Activated naive CD4-positive, alpha-beta T cell treated with anti-CD3 and anti-CD28 coated beads, Interleukin-2, amount 10 ng/mL, durations not matched to agents 7 days and 5 days (primary cell): ENCODE data around the gene ZNF479.
"Not testable (repeated sequence)": the region's sequence is repeated elsewhere in the genome, so short reads cannot be mapped to it uniquely, and the experiment has no call there.

Source experiments
- CTCF ChIA-PET: fragments of 350-600 bp; sonication (Branson Sonifier 250); formaldehyde crosslinking; loops from one replicate; lab custom pipeline; 2021; ENCODE audit warnings: antibody characterized with exemption; lab: Charles Lee
- DNase-seq: peaks from one replicate; pipeline ENCODE4 v3.0.0-alpha.2; 2020
- H3K27ac Mint-ChIP-seq: one replicate; pipeline ENCODE4 v1.8.0; 2021; ENCODE audit warnings: mild to moderate bottlenecking, moderate library complexity, mixed read lengths
- H3K27me3 Mint-ChIP-seq: one replicate; pipeline ENCODE4 v1.8.0; 2021; ENCODE audit warnings: mild to moderate bottlenecking, mixed read lengths
- H3K36me3 Mint-ChIP-seq: one replicate; pipeline ENCODE4 v1.8.0; 2021; ENCODE audit warnings: mixed read lengths
- H3K4me1 Mint-ChIP-seq: one replicate; pipeline ENCODE4 v1.8.0; 2021; ENCODE audit warnings: mixed read lengths
- H3K4me3 Mint-ChIP-seq: one replicate; pipeline ENCODE4 v1.8.0; 2021; ENCODE audit warnings: mild to moderate bottlenecking, moderate library complexity, mixed read lengths
- H3K9me3 Mint-ChIP-seq: one replicate; pipeline ENCODE4 v1.8.0; 2021; ENCODE audit warnings: mixed read lengths

ZNF479 gene

GRCh38 chr7:57132336-57132735, at the start of gene ZNF479:
Gene ZNF479 (minus strand): TSS chr7:57132436. CDS start chr7:57132324, 112 bp downstream.
- peaks cover 45% of the 10 kb centered on the region for H3K9me3 Mint-ChIP-seq
- H3K4me1 Mint-ChIP-seq, H3K27me3 Mint-ChIP-seq, H3K36me3 Mint-ChIP-seq, H3K4me3 Mint-ChIP-seq, CTCF ChIA-PET, H3K27ac Mint-ChIP-seq, DNase-seq: not testable (repeated sequence)

GRCh38 chr7:57182031-57182430, 49.8 kb upstream of the ZNF479 start:
- CTCF ChIA-PET = no interaction called here
- H3K4me1 Mint-ChIP-seq = no peaks in the 10 kb centered on the region
- H3K4me3 Mint-ChIP-seq = no peak overlapping the region
- no peak overlapping the region for H3K27ac Mint-ChIP-seq
- H3K9me3 Mint-ChIP-seq = peaks cover 34% of the 10 kb centered on the region
- DNase-seq = no peak
- H3K36me3 Mint-ChIP-seq = no peaks in the 10 kb centered on the region
- no peaks in the 10 kb centered on the region for H3K27me3 Mint-ChIP-seq

- Mint-ChIP-seq H3K36me3 (no peaks in the 10 kb centered on the region), H3K9me3 (peaks cover 37% of the 10 kb centered on the region), H3K4me3 (no peak overlapping the region), H3K27me3 (no peaks in the 10 kb centered on the region), H3K27ac (no peak overlapping the region), H3K4me1 (no peaks in the 10 kb centered on the region)
- DNase-seq = no peak
- CTCF ChIA-PET = no interaction called here
Measured at GRCh38 chr7:57181281-57181680, 49.0 kb upstream of the ZNF479 start.

GRCh38 chr7:57179776-57180415, 47.7 kb upstream of the ZNF479 start:
- no peak for DNase-seq
- H3K27ac Mint-ChIP-seq = no peak overlapping the region
- CTCF ChIA-PET = no interaction called here

GRCh38 chr7:57178768-57179139, 46.5 kb upstream of the ZNF479 start:
- no peaks in the 10 kb centered on the region for H3K4me1 Mint-ChIP-seq
- no peaks in the 10 kb centered on the region for H3K27me3 Mint-ChIP-seq
- DNase-seq = no peak
- peaks cover 33% of the 10 kb centered on the region for H3K9me3 Mint-ChIP-seq
- H3K36me3 Mint-ChIP-seq = no peaks in the 10 kb centered on the region
- no peak overlapping the region for H3K27ac Mint-ChIP-seq
- CTCF ChIA-PET = no interaction called here
- no peak overlapping the region for H3K4me3 Mint-ChIP-seq

More at GRCh38 chr7:57179776-57180415, 47.7 kb upstream of the ZNF479 start:
- Mint-ChIP-seq H3K36me3 (no peaks in the 10 kb centered on the region), H3K4me1 (no peaks in the 10 kb centered on the region), H3K27me3 (no peaks in the 10 kb centered on the region), H3K4me3 (no peak overlapping the region), H3K9me3 (peaks cover 38% of the 10 kb centered on the region)

- H3K9me3 Mint-ChIP-seq = peaks cover 33% of the 10 kb centered on the region
- no peaks in the 10 kb centered on the region for H3K36me3 Mint-ChIP-seq
- H3K4me3 Mint-ChIP-seq = no peak overlapping the region
- CTCF ChIA-PET = no interaction called here
- no peaks in the 10 kb centered on the region for H3K4me1 Mint-ChIP-seq
- no peak for DNase-seq
- H3K27me3 Mint-ChIP-seq = no peaks in the 10 kb centered on the region
- H3K27ac Mint-ChIP-seq = no peak overlapping the region
Measured at GRCh38 chr7:57177856-57178767, 45.9 kb upstream of the ZNF479 start.

- H3K4me1 Mint-ChIP-seq = no peaks in the 10 kb centered on the region
- peaks cover 26% of the 10 kb centered on the region for H3K9me3 Mint-ChIP-seq
- H3K27ac Mint-ChIP-seq = no peak overlapping the region
- no peak for DNase-seq
- H3K4me3 Mint-ChIP-seq = no peak overlapping the region
- no peaks in the 10 kb centered on the region for H3K36me3 Mint-ChIP-seq
- CTCF ChIA-PET = no interaction called here
- no peaks in the 10 kb centered on the region for H3K27me3 Mint-ChIP-seq
Measured at GRCh38 chr7:57176928-57177635, 44.8 kb upstream of the ZNF479 start.

- CTCF ChIA-PET = no interaction called here
- H3K27me3 Mint-ChIP-seq = no peaks in the 10 kb centered on the region
- peaks cover 41% of the 10 kb centered on the region for H3K9me3 Mint-ChIP-seq
Measured at GRCh38 chr7:57165285-57165899, 33.2 kb upstream of the ZNF479 start.

GRCh38 chr7:57120123-57120784, 12.0 kb downstream of the ZNF479 start:
- DNase-seq, CTCF ChIA-PET, H3K27ac Mint-ChIP-seq, H3K4me1 Mint-ChIP-seq, H3K27me3 Mint-ChIP-seq, H3K4me3 Mint-ChIP-seq, H3K36me3 Mint-ChIP-seq: not testable (repeated sequence)
- H3K9me3 Mint-ChIP-seq = peaks cover 34% of the 10 kb centered on the region

More at GRCh38 chr7:57165285-57165899, 33.2 kb upstream of the ZNF479 start:
- H3K36me3 Mint-ChIP-seq = peaks cover 4% of the 10 kb centered on the region
- DNase-seq = no peak
- H3K4me3 Mint-ChIP-seq = no peak overlapping the region
- no peaks in the 10 kb centered on the region for H3K4me1 Mint-ChIP-seq
- H3K27ac Mint-ChIP-seq = no peak overlapping the region
